Measurements from ENCODE around the gene C1orf21.
"Not testable (repeated sequence)": the region's sequence is repeated elsewhere in the genome, so short reads cannot be mapped to it uniquely, and the experiment has no call there.

C1orf21 gene, protein sequence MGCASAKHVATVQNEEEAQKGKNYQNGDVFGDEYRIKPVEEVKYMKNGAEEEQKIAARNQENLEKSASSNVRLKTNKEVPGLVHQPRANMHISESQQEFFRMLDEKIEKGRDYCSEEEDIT

DNA sequence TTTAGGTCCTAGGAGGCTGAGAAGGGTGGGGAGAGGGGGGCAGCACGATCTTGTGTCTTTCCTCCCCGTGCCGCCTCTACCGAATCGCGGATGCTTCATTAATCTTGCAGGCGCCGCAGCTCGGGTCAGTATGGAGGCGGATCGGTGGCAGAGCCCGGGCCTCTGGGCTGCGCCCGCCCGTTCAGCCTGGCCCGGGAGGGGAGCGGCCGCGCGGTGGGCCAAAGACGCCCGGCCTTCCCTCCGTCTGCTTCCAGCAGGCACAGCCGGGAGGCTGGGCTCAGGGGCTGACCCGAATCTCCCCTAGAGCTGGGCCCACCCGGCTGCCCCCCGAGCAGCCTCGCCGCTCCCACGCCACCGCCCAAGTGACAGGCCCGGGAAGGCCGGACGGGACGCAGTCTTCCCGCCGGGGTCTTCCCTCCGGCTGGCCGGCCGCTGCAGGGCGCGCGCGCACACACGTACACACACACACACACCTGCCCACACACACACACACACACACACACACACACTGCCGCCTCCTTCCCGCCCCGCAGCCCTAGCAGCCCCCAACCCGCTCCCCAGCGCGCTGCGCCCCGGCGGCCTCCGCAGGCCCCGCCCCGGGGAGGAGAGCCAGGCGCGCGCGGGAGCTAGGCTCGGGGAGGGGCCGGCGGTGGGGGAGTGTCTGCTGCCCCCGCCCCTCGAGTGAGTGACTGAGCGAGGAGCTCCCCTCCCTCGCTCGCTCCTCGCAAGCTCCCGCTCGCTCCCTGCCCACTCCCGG is at the start of gene C1orf21:
Gene C1orf21, plus strand, starts transcription at position 718 of the 757 bp plus-strand sequence. CDS start 90,481 bp downstream, outside the sequence.
- peak; percentile 82 for DNase-seq

DNA sequence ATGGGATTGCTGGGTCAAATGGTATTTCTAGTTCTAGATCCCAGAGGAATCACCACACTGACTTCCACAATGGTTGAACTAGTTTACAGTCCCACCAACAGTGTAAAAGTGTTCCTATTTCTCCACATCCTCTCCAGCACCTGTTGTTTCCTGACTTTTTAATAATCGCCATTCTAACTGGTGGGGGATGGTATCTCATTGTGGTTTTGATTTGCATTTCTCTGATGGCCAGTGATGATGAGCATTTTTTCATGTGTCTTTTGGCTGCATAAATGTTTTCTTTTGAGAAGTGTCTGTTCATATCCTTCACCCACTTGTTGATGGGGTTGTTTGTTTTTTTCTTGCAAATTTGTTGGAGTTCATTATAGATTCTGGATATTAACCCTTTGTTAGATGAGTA is 49.0 kb upstream of the C1orf21 start:
- not testable (repeated sequence) for DNase-seq

GRCh38 chr1:184340984-184341383 is 45.8 kb upstream of the C1orf21 start:
- DNase-seq = no peak

GRCh38 chr1:184350573-184350972 is 36.3 kb upstream of the C1orf21 start:
- no peak for DNase-seq

DNA sequence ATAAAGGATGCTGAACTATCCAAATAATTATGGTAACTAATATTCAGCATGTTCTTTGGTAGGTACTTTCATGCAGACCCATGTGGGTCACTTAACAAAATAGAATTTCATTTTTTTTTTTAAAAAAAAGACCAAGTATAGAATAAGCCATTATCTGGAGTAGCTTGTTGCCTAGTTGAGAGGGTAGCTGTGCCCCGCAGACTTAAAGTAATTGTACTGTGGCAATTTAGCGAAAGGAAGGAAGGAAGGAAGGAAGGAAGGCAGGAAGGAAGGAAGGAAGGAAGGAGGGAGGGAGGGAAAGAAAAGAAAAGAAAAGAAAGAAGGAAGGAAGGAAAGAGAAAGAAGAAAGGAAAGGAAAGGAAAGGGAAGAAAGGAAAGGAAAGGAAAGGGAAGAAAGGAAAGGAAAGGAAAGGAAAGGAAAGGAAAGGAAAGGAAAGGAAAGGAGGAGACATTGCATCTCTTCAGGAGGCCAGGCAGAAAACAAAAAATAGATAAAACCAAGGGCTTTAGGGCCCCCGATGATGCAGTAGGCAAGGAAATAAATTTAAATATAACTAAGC is 35.3 kb upstream of the C1orf21 start:
- no peak for DNase-seq

GRCh38 chr1:184352776-184353175 is 34.1 kb upstream of the C1orf21 start:
- DNase-seq = no peak

- no peak for DNase-seq
Observed at GRCh38 chr1:184354719-184355118, 32.1 kb upstream of the C1orf21 start.

DNA sequence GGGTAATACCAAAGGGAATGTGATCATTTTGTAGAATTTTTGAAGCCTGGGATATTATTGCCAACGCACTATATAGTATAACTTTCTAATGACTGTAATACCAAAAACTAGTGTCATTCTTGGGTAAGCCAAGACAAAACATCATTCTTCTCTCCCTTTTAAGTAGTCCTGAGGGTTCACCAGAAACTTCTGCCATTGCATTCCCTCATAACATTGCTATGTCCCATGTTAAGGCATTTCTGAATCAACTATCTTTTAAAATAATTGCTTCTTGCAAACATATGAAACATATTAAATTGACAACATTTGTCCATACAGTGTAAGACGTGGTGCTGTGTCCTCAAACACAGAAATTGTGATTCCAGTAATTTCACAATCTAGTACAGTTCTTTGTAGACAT is 29.9 kb upstream of the C1orf21 start:
- DNase-seq = no peak

GRCh38 chr1:184358256-184358655 is 28.6 kb upstream of the C1orf21 start:
- no peak for DNase-seq

GRCh38 chr1:184359909-184360308 is 26.9 kb upstream of the C1orf21 start:
- no peak for DNase-seq

- DNase-seq = no peak
Observed at GRCh38 chr1:184362876-184363275, 24.0 kb upstream of the C1orf21 start.

DNA sequence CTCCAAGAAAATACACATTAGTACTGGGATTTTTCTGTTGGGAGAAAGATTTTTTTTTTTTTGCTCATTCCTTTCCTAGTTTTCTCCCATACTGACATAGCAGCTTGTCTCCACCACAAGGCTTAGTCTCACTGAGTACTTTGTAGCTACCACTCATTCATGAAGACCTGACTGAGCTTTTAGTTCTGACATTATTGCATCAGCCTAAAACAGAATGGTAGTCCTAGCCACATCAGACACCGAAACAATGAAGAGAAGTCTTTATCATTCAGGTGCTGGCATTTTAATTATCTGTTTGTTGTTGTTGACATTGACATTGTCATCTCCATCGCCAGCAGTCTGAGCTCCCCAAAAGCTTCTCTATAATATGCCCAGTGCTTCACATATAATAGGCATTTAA is 21.1 kb upstream of the C1orf21 start:
- no peak for DNase-seq

GRCh38 chr1:184366997-184367396 is 19.8 kb upstream of the C1orf21 start:
- DNase-seq = no peak

GRCh38 chr1:184367427-184368038 is 19.3 kb upstream of the C1orf21 start:
- no peak for DNase-seq

- no peak for DNase-seq
Observed at GRCh38 chr1:184368354-184368753, 18.5 kb upstream of the C1orf21 start.

DNA sequence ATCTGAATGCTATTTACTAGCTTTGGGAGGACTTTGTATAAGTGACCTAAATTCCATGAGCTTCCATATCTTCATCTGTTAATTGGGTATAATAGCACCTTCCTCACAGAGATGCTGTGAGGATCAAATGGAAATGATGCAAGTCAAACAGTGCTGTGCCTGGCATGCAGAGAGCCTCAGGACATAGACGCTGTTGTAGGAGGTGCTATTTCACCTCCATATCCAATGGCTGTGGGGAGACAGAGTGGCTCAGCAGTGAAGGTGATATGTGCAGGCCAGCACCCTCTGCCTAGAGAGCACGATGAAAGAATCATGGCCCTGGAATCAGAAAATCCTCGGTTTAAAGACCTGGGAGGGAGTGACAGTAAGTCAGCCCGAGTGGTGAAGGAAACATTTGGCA is 16.0 kb upstream of the C1orf21 start:
- no peak for DNase-seq

DNA sequence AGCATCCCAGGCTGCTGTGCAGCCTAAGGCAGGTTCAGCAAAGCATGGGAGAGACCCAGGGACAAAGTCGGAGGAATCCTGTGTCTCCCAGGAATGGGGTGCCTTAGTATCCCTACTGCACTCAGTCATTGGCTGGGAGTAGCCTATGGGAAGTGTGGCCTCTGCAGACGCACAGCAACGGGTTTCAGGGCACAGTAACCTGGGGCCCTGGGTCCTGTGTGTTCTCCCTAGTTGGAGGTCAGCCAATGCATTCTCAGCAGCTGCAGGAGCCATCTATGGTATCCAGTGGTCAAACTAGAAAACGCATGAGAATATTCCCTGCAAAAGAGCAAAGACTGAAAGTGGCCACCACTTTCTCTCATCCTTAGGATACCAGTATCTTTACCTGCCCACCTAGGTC is 13.7 kb upstream of the C1orf21 start:
- DNase-seq = no peak

- DNase-seq = no peak
Observed at GRCh38 chr1:184376369-184376768, 10.5 kb upstream of the C1orf21 start.

- no peak for DNase-seq
Observed at GRCh38 chr1:184379111-184379752, 7.6 kb upstream of the C1orf21 start.

DNA sequence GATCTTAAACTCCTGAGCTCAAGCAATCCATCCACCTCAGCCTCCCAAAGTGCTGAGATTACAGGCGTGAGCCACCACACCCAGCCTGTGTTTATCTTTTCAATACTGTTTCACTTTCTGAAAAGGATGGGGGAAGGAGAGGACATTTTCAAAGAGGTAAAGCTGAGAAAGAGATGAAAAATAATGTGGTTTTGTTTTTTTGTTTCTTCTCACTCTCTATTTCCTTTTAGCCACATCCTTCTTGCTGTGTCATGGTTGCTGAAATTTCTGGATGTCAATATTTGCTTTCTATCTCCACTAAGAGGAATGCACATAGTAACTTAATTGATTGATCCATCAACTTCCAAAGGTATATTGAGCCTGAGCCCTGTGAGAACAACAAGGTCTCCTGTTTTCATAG is 6.4 kb upstream of the C1orf21 start:
- no peak for DNase-seq

DNA sequence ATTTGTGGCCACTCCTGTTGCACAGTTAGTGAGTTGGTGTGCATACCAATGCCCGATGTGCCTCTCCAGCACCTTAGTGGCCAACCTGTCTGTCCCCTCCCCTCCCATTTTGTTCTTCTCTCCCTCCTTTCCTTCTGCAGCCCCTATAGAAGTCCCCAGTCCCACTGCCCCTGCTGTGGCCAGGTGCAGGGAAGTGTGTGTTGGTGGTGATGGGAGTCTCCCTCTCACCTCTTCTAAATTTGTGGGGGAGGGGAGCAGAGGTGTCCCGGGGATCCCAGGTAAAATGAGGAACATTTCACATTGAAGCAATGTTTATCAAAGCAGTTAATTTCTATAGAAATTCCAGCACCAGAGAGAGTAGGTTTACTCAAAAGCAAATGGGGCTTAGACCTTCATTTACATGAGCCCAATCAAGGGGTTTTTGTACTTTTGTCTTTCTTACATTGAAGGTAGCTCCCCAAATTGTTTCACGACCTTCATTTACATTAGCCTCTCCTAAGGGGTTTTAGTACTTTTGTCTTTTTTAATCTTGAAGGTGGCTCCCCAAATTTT is 3.0 kb upstream of the C1orf21 start:
- DNase-seq = no peak

- no peak for DNase-seq
Observed at GRCh38 chr1:184385865-184386311, 941 bp upstream of the C1orf21 start.

DNA sequence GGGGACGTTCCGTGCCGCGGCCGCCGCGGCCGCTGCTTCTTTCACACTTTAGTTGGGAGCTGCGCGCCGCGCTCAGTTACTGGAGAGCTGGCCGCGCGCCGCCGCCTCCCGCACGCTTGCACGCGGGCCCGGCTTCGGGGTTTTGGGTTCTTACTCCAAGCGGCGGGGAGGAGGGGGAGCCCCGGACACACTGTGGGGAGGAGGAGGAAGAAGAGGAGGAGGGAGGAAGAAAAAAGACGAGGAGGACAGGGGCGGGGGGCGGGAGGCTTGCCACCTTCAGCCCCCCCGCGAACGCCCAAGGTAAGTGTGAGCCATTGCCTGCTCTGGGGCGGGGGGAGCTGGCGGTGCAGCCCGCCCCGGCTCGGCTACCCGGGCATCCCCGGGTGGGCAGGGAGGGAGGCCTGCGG is 243 bp downstream of the C1orf21 start:
- no peak for DNase-seq
